K562 (cell line): ENCODE results near the gene TMPRSS5.

Experiments used
- EP300 ChIP-seq: IDR thresholded peaks from 2 replicates; pipeline ENCODE4 v1.6.1; 2012; ENCODE audit warnings: low read length, improper control_type of control experiment
- NR3C1 ChIP-seq: sonication (generic); formaldehyde crosslinking; IDR thresholded peaks from 2 replicates; pipeline ENCODE4 v1.8.1; 2022; ENCODE audit warnings: missing genetic modification reagents
- RAD21 ChIP-seq, 2 experiments: fragments of 250-450 bp in 1 of 2; fragments of 450-650 bp in 1 of 2; sonication (Bioruptor Pico) in 1 of 2; formaldehyde crosslinking in 1 of 2; IDR thresholded peaks in 1 of 2; conservative IDR thresholded peaks in 1 of 2; 2 replicates each; pipeline versions ENCODE4 v1.4.0 to v1.8.0; 2020 to 2022; ENCODE audit warnings: mild to moderate bottlenecking in 2 of 2, moderate library complexity in 1 of 2
- SMC3 ChIP-seq: conservative IDR thresholded peaks from 2 replicates; pipeline ENCODE4 v1.6.1; 2011; ENCODE audit warnings: low read depth, low read length, improper control_type of control experiment; ENCODE audit not compliant: insufficient read depth
- ZBTB34 ChIP-seq: fragments of 250-450 bp; sonication (Bioruptor Pico); IDR thresholded peaks from 2 replicates; pipeline ENCODE4 v1.8.0; 2021; ENCODE audit warnings: mild to moderate bottlenecking, moderate library complexity
- ZNF143 ChIP-seq: sonication (generic); formaldehyde crosslinking; IDR thresholded peaks from 2 replicates; pipeline ENCODE4 v1.9.0; 2022; ENCODE audit warnings: mild to moderate bottlenecking, missing genetic modification reagents
- ZNF408 ChIP-seq: fragments of 250-450 bp; sonication (Bioruptor Pico); IDR thresholded peaks from 2 replicates; pipeline ENCODE4 v1.4.0; 2020; ENCODE audit warnings: low read depth, mild to moderate bottlenecking, moderate library complexity
- ZNF644 ChIP-seq: fragments of 200-800 bp; sonication (Bioruptor generic); IDR thresholded peaks from 2 replicates; pipeline ENCODE4 v1.6.1; 2016; ENCODE audit warnings: low read depth, missing genetic modification characterization, missing compliant biosample characterization
- TF ChIP-seq, protein P1 (sequence below): sonication (generic); formaldehyde crosslinking; IDR thresholded peaks from 2 replicates; pipeline ENCODE4 v1.5.0; 2020; ENCODE audit warnings: missing genetic modification reagents

DNA sequence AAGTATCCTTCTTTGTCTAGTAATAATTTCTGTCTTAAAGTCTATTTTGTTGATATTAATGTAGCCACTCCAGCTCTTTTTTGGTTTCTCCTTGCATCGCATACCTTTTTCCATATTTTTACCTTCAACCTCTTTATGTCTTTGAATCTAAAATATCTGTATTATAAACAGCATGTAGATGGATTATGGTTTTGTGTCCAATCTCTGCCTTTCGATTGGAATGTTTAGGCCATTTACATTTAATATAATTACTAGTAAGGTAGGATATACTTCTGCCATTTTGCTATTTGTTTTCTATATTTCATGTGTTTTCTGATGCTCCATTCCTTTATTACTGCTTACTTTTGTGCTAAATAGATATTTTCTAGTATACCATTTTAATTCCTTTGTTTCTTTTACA lies 39.5 kb downstream of the TMPRSS5 start:
- TF ChIP-seq ZNF143 (CRISPR knock-in tag) (no peak), ZNF408 (CRISPR knock-in tag) (no peak), ZNF644 (tag) (no peak), NR3C1 (no peak), SMC3 (no peak), EP300 (no peak), ZBTB34 (CRISPR knock-in tag) (no peak), RAD21 (CRISPR knock-in tag; conservative IDR thresholded peaks at IDR 0.05 in 1 of 2, IDR thresholded peaks at IDR 0.05 in 1 of 2) (no peak)
- TF ChIP-seq, protein P1, sequence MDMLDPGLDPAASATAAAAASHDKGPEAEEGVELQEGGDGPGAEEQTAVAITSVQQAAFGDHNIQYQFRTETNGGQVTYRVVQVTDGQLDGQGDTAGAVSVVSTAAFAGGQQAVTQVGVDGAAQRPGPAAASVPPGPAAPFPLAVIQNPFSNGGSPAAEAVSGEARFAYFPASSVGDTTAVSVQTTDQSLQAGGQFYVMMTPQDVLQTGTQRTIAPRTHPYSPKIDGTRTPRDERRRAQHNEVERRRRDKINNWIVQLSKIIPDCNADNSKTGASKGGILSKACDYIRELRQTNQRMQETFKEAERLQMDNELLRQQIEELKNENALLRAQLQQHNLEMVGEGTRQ: no peak
